GM18505 (cell line): ENCODE data around the gene SYTL3.

Source experiments
- ATAC-seq: cut with Tn5 transposase; IDR thresholded peaks from one replicate; pipeline ENCODE4 v1.9.1; 2021; ENCODE audit not compliant: unreplicated experiment
- POLR2A ChIP-seq: IDR thresholded peaks from 4 replicates; pipeline ENCODE4 v1.6.1; 2011; ENCODE audit warnings: borderline replicate concordance; ENCODE audit not compliant: insufficient read depth, insufficient read length; ENCODE audit errors: extremely low read depth

Gene SYTL3

GRCh38 chr6:158796353-158796752 is 146.5 kb downstream of the SYTL3 start:
- ATAC-seq = no peak
- no peak for TF ChIP-seq POLR2A

DNA sequence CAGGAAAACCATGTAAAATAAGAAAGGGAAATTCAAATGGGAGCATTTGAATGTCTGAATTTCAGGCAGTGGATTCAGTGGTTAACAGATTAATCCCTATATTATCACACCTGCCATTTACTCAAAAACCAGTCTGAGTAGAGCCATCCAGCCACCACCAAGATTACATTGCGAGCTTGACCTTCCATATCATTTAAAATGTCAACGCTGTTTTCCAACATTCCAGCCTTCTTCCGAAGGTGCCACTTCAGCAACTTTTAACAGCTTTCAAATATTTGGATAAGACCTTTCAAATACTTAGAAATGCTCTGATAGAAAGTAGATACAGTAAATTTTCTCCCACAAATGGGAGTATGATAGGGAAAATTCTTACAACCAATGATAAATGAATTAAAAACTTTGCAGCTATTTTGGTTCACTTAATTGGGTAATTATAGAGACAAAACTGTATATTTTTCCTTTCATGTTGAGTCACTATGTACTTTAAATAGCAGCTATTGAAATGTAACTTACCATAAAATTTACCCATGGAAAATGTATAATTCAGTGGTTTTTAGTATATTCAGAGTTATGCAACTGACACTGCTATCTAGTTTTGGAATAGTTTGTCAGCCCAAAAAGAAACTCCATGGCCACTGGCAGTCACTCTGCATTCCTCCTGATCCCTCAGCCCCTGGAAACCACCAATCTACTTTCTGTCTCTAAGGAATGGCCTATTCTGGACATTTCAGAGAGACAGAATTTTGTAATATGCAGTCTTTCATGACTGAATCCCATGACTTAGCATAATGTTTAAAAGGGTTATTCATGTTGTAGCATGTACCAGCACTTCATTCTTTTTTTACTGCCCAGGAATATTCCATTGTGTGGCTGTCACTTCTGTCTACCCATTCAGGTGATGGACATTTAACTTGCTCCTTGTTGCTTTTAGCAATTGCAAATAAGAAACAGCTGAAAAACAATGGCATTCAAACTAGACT is 147.8 kb downstream of the SYTL3 start:
- no peak for ATAC-seq
- no peak for TF ChIP-seq POLR2A

DNA sequence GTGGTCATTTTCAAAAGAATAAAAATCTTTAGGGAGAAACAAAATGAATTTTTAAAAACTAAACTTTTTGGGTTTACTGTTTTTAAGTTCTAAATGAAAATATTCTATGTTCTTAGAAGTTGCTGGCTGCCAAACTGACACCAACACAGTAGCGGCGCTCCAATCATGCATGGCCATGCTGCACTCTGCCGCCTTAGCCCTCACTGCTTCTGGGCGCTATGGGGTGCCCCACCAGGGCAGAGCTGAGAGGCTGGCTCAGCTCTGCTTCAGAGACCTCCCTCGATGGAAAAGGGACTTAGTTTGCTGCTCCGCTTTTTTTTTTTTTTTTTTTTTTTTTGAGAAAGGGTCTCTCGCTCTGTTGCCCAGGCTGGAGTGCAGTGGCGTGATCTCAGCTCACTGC is 148.5 kb downstream of the SYTL3 start:
- ATAC-seq = no peak
- TF ChIP-seq POLR2A = no peak

GRCh38 chr6:158799051-158799792 is 149.4 kb downstream of the SYTL3 start:
- TF ChIP-seq POLR2A = no peak
- no peak for ATAC-seq

GRCh38 chr6:158801655-158802294 is 151.9 kb downstream of the SYTL3 start:
- ATAC-seq = no peak
- peak; percentile 20 for TF ChIP-seq POLR2A

GRCh38 chr6:158803733-158804143 is 153.9 kb downstream of the SYTL3 start:
- TF ChIP-seq POLR2A = peak; percentile 32
- peak; percentile 49 for ATAC-seq

- no peak for TF ChIP-seq POLR2A
- no peak for ATAC-seq
Measured at GRCh38 chr6:158804207-158804606, 154.4 kb downstream of the SYTL3 start.

DNA sequence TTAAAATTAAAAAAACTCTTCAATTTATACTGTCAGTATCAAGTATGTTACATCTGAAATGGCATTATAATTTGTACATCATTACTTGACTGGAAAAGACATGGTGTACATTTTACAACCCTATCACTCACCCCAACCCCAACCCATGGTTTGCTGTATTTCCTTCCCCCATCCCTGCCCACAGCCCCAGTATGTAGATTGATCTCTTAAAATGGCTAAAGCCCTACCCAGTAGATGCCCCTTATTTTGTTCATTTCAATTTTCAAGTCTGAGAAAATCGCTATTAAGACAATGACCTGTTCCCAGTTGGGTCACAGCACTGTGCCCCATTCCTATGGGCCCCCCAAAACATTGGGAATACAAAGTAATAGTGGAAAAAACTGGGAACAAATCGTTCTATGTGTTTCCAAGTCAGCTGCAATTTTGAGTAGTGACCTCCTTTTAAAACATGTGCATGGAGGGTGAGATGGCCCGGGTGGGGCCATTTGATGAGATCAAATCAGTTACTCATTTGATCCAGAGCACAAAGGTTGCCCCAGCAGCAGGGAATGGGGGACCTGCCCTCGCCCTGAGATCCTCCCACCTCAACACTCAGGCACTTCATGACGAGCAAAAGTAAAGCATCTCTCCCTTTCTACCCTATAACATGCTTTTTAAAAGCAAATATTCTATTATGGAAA is 156.0 kb downstream of the SYTL3 start:
- ATAC-seq = no peak
- no peak for TF ChIP-seq POLR2A

DNA sequence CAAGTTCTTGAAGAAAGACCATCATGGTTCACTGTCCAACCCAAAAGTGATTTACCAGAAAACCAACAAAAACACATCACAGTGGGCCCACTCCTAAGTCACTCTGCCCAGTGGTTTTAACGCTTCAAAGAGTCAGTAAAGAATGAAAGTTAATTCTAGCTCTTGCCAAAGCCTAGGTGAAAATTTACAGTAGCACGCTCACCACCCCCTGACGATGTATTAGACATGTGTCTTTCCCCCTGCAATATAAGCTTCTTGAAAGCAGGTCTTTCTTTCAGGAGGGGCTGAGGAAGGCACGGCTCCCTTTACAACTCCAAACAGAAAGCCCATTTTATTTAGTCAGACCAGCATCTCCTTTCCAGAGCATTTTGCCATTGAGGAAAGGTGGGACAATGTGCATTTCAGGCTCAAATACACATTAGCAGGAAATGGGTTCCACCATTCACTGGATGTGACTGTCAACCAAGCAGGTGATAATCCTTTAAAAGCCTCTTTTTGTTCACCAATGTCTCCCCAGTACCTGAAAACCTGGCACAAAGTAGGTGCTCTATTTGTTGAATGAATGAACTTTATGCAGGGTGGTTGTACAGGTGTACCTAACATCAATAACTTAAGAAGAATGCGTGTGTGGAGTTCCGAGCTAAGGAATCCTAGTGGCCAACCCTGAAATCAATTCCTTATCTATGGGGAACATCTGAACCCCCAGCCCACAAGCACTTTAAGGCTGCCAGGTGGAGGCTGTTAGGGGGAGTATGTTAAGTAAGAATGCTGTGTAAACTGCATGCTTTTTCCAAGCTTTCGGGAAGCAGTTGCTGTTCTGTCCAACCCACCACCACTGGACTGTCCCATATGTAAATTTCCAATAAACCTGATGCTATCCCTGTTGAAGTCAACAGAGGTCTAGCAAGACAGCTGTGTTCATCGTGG is 157.9 kb downstream of the SYTL3 start:
- TF ChIP-seq POLR2A = no peak
- ATAC-seq = no peak

DNA sequence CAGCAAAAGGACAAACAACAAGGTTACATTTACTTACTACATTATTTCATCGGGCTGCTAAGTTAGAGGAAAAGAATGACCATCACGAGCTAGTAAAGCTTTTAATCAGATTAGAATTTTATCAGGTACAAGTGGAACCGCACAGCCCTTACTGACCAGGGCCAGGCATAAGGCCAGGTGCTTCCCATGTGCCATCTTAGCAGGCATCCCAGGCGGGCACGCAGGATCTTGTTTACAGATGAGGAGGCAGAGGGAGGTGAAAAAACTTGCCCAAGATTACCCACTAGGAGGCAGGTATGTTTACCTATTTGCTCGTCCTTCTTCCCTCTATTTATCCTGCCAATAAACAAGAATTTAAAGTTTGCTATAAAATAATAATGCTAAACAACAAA is 158.6 kb downstream of the SYTL3 start:
- TF ChIP-seq POLR2A = no peak
- no peak for ATAC-seq

DNA sequence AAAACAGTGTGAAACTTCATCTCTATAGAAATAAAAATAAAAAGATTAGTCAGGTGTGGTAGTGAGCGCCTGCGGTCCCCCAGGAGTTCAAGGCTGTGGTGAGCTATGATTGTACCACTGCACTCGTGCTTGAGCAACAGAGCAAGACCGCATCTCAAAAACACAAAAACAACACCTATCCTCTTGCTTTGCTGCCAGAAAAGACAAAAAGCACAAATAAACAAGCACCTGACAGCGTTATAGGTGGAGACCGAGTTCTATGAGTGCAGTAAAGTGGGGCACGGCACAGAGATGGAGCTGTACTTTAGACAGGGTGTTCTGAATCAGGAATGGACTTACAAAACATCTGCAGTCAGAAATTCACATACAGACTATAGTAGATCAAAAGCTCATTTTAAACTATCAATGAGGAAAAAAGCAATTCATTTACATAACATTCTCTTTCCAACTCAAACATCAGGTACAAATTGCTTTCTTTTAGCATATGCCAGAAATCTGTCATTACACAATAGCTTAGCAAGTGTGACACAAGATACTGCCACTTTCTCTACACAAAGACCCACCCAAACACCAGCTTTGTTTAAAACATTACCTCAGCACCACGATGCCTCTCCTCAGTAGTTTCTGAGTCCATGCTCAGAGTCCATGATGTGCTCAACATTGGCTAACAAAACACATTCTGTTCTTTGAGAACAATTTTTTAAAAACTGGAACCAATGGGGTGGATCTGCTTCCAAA is 159.3 kb downstream of the SYTL3 start:
- no peak for TF ChIP-seq POLR2A
- peak; percentile 79 for ATAC-seq

GRCh38 chr6:158810155-158811095 is 160.6 kb downstream of the SYTL3 start:
- no peak for ATAC-seq
- no peak for TF ChIP-seq POLR2A
